ENCODE data around the gene ZC3HAV1L.

The ZC3HAV1L gene

DNA sequence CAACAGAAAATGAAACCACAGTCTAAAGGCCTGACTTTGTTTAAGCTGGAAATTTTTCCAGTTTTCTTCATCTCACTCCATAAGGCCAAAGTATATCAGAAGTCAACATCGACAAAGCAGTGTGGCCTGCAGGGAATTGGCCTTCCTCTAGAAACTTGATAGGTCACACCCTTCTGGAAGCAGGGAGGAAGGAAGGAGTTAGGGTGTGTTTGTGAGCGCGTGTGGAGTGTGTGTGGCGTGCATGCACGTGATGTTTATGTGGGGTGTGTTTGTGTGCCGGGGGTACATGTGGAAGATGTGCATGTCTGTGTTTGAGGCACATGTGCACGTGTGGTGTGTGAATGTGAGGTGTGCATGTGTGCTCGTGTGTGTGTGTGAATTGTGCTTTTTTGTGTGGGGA, 45.1 kb upstream of the ZC3HAV1L start:
- Histone ChIP-seq H3K36me3 (ENCODE audit: control insufficient read depth, low read length) (peaks cover 85% of the 10 kb centered on the region), H3K27me3 (ENCODE audit: control insufficient read depth, low read length) (no peaks in the 10 kb centered on the region), H3K4me1 (ENCODE audit: control insufficient read depth, low read length) (no peaks in the 10 kb centered on the region), H3K27ac (ENCODE audit: low read depth, low read length) (no peak overlapping the region), H3K4me3 (ENCODE audit: low read length) (no peak overlapping the region), H3K4me2 (ENCODE audit: low read length) (no peak overlapping the region), H3K9me2 (replicated peaks; ENCODE audit: control insufficient read depth, low read length) (no peaks in the 10 kb centered on the region), H3K79me2 (ENCODE audit: control insufficient read depth, low read length) (no peaks in the 10 kb centered on the region), H3F3A (ENCODE audit: control insufficient read depth, insufficient read depth) (peaks cover under 1% of the 10 kb centered on the region; the same call in 1 of the 2 replicates), H4K20me1 (ENCODE audit: control insufficient read depth, insufficient read depth, low read depth, low read length) (no peaks in the 10 kb centered on the region), H3K9me3 (ENCODE audit: control insufficient read depth, insufficient read depth, low read length) (no peaks in the 10 kb centered on the region)
- TF ChIP-seq EZH2phosphoT487 (IDR thresholded peaks at IDR 0.05; ENCODE audit: borderline replicate concordance, low read length), result no peak
- TF ChIP-seq, protein P1, sequence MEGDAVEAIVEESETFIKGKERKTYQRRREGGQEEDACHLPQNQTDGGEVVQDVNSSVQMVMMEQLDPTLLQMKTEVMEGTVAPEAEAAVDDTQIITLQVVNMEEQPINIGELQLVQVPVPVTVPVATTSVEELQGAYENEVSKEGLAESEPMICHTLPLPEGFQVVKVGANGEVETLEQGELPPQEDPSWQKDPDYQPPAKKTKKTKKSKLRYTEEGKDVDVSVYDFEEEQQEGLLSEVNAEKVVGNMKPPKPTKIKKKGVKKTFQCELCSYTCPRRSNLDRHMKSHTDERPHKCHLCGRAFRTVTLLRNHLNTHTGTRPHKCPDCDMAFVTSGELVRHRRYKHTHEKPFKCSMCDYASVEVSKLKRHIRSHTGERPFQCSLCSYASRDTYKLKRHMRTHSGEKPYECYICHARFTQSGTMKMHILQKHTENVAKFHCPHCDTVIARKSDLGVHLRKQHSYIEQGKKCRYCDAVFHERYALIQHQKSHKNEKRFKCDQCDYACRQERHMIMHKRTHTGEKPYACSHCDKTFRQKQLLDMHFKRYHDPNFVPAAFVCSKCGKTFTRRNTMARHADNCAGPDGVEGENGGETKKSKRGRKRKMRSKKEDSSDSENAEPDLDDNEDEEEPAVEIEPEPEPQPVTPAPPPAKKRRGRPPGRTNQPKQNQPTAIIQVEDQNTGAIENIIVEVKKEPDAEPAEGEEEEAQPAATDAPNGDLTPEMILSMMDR (IDR thresholded peaks at IDR 0.05; ENCODE audit: low read depth, low read length, poor library complexity, severe bottlenecking), result no peak

DNA sequence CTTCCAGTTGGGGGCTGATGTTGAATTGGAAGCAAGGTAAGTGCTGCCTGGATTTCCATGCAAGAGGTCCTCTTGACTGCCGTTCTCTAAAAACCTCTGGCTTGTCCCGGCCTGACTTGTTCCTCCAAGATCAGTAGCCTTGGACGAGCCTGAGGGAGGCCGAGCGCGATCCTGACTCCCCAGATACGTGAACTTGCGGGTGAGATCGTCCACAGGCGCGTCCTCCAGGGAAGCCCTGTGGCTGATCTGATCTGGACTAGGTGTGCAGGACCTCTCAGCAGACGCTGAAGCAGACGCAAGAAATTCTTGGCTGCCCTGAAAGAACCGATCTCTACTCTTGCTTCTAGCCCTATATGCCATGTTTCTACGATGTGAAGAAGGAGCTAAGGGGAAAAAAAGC, 44.0 kb upstream of the ZC3HAV1L start:
- Histone ChIP-seq H3K9me3 (ENCODE audit: control insufficient read depth, insufficient read depth, low read length) (no peaks in the 10 kb centered on the region), H3K27ac (ENCODE audit: low read depth, low read length) (no peak overlapping the region), H3K27me3 (ENCODE audit: control insufficient read depth, low read length) (no peaks in the 10 kb centered on the region), H3K4me1 (ENCODE audit: control insufficient read depth, low read length) (peaks cover 2% of the 10 kb centered on the region), H3K9me2 (replicated peaks; ENCODE audit: control insufficient read depth, low read length) (no peaks in the 10 kb centered on the region), H3F3A (ENCODE audit: control insufficient read depth, insufficient read depth) (peaks cover 5% of the 10 kb centered on the region; the same call in 1 of the 2 replicates), H3K4me2 (ENCODE audit: low read length) (no peak overlapping the region), H3K79me2 (ENCODE audit: control insufficient read depth, low read length) (no peaks in the 10 kb centered on the region), H3K36me3 (ENCODE audit: control insufficient read depth, low read length) (peaks cover 84% of the 10 kb centered on the region), H4K20me1 (ENCODE audit: control insufficient read depth, insufficient read depth, low read depth, low read length) (no peaks in the 10 kb centered on the region), H3K4me3 (ENCODE audit: low read length) (no peak overlapping the region)
- TF ChIP-seq EZH2phosphoT487 (IDR thresholded peaks at IDR 0.05; ENCODE audit: borderline replicate concordance, low read length), result no peak
- TF ChIP-seq, protein P1 (IDR thresholded peaks at IDR 0.05; ENCODE audit: low read depth, low read length, poor library complexity, severe bottlenecking), result no peak

DNA sequence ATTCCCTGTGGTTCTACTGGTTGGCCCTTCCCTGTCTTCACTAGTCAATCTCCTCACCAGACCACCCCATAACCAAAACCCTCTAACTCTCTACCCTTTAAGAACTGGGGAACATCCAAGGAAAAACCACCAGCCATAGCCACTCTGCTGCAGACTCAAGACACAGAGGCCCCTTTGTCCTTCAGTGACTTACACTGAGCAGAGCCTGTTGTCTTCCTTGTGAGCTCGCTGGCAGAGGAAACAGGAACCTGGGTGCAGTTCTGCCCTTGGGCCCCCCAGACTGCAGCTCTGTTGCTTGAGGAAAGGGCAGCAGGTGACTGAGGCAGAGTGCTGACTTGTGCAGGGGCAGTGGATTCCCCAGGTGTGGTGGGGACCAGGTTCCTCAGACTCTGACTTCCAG, 43.1 kb upstream of the ZC3HAV1L start:
- Histone ChIP-seq H3K9me3 (ENCODE audit: control insufficient read depth, insufficient read depth, low read length) (no peaks in the 10 kb centered on the region), H4K20me1 (ENCODE audit: control insufficient read depth, insufficient read depth, low read depth, low read length) (no peaks in the 10 kb centered on the region), H3F3A (ENCODE audit: control insufficient read depth, insufficient read depth) (peaks cover 7% of the 10 kb centered on the region; the same call in 1 of the 2 replicates), H3K9me2 (replicated peaks; ENCODE audit: control insufficient read depth, low read length) (no peaks in the 10 kb centered on the region), H3K36me3 (ENCODE audit: control insufficient read depth, low read length) (peaks cover 78% of the 10 kb centered on the region), H3K4me2 (ENCODE audit: low read length) (no peak overlapping the region), H3K4me3 (ENCODE audit: low read length) (no peak overlapping the region), H3K4me1 (ENCODE audit: control insufficient read depth, low read length) (peaks cover 4% of the 10 kb centered on the region), H3K79me2 (ENCODE audit: control insufficient read depth, low read length) (no peaks in the 10 kb centered on the region), H3K27me3 (ENCODE audit: control insufficient read depth, low read length) (no peaks in the 10 kb centered on the region), H3K27ac (ENCODE audit: low read depth, low read length) (no peak overlapping the region)
- TF ChIP-seq, protein P1 (IDR thresholded peaks at IDR 0.05; ENCODE audit: low read depth, low read length, poor library complexity, severe bottlenecking), result no peak
- no peak for TF ChIP-seq EZH2phosphoT487 (IDR thresholded peaks at IDR 0.05; ENCODE audit: borderline replicate concordance, low read length)

All from DOHH2 (cell line).